Activated CD4-positive, alpha-beta T cell treated with anti-CD3 and anti-CD28 coated beads, Interleukin-2, amount 50 U/mL, for 16 hours (primary cell): ENCODE measurements around the gene MADD.

Experiments
- DNase-seq: peaks from one replicate; pipeline ENCODE4 v3.0.0-alpha.2; 2020

MADD gene

GRCh38 chr11:47360341-47360740 lies 90.4 kb downstream of the MADD start:
- no peak for DNase-seq

GRCh38 chr11:47361419-47361818 lies 91.5 kb downstream of the MADD start:
- no peak for DNase-seq

- no peak for DNase-seq
Measured at GRCh38 chr11:47366020-47366490, 96.1 kb downstream of the MADD start.

GRCh38 chr11:47369676-47370075 lies 99.7 kb downstream of the MADD start:
- DNase-seq: no peak

- no peak for DNase-seq
Measured at GRCh38 chr11:47372422-47372821, 102.5 kb downstream of the MADD start.

GRCh38 chr11:47373876-47374719 lies 104.2 kb downstream of the MADD start:
- peak; percentile 84 for DNase-seq

- no peak for DNase-seq
Measured at GRCh38 chr11:47374720-47375019, 104.7 kb downstream of the MADD start.

- DNase-seq: no peak
Measured at GRCh38 chr11:47375020-47375419, 105.1 kb downstream of the MADD start.

GRCh38 chr11:47375546-47376085 lies 105.7 kb downstream of the MADD start:
- no peak for DNase-seq

GRCh38 chr11:47376107-47376524 lies 106.2 kb downstream of the MADD start:
- DNase-seq: no peak

- DNase-seq: no peak
Measured at GRCh38 chr11:47376525-47377371, 106.8 kb downstream of the MADD start.

- no peak for DNase-seq
Measured at GRCh38 chr11:47377571-47378009, 107.7 kb downstream of the MADD start.

GRCh38 chr11:47378010-47378835 lies 108.3 kb downstream of the MADD start, which contains the start of gene SPI1:
TSS of gene SPI1 (minus strand) at chr11:47378547. CDS start at chr11:47378353, 194 bp downstream.
- DNase-seq: no peak

- DNase-seq: no peak
Measured at GRCh38 chr11:47378836-47379170, 108.9 kb downstream of the MADD start.

GRCh38 chr11:47379317-47379716 lies 109.4 kb downstream of the MADD start:
- no peak for DNase-seq
